K562 (cell line): ENCODE data around the gene MAPK1IP1L. TPM values are rescaled to one million over a fixed set of nuclear protein-coding genes. Genes with fewer than 3 reads are reported as not detected.

ENCODE experiments used
- BHLHE40 ChIP-seq: IDR thresholded peaks from 2 replicates; pipeline ENCODE4 v1.6.1; 2011; ENCODE audit warnings: low read length, improper control_type of control experiment
- BRD9 ChIP-seq: fragments of 450-650 bp; IDR thresholded peaks from 2 replicates; pipeline ENCODE4 v1.6.1; 2018; ENCODE audit warnings: low read depth; ENCODE audit not compliant: partially characterized antibody
- CCNT2 ChIP-seq: IDR thresholded peaks from 2 replicates; pipeline ENCODE4 v1.6.1; 2011; ENCODE audit warnings: borderline replicate concordance, low read depth, mild to moderate bottlenecking, moderate library complexity, mixed read lengths, low read length; ENCODE audit not compliant: insufficient read length; ENCODE audit errors: extremely low read depth
- CHAMP1 ChIP-seq: fragments of 450-650 bp; IDR thresholded peaks from 2 replicates; pipeline ENCODE4 v1.6.1; 2016; ENCODE audit warnings: mild to moderate bottlenecking
- HDAC1 ChIP-seq, 2 experiments: fragments of 450-650 bp; IDR thresholded peaks; 2 replicates each; pipeline ENCODE4 v1.6.1; 2016 to 2017; ENCODE audit warnings: inconsistent platforms in 1 of 2, mild to moderate bottlenecking in 1 of 2, moderate library complexity in 1 of 2
- ID3 ChIP-seq, 2 experiments: fragments of 250-450 bp in 1 of 2; fragments of 450-650 bp in 1 of 2; sonication (Bioruptor Pico) in 1 of 2; IDR thresholded peaks; 2 replicates each; pipeline versions ENCODE4 v1.6.1 to v1.8.0; 2016 to 2021; ENCODE audit warnings: mild to moderate bottlenecking in 2 of 2, moderate library complexity in 2 of 2, missing compliant biosample characterization in 1 of 2, missing genetic modification characterization in 1 of 2
- KAT2B ChIP-seq: IDR thresholded peaks from one replicate; pipeline ENCODE4 v1.6.1; 2012; ENCODE audit warnings: low read depth, mild to moderate bottlenecking, control low read depth, inconsistent platforms, low read length, moderate library complexity
- RAD51 ChIP-seq: fragments of 450-650 bp; IDR thresholded peaks from 2 replicates; pipeline ENCODE4 v1.7.1; 2016; ENCODE audit warnings: low read depth, mild to moderate bottlenecking, borderline replicate concordance
- RBM34 ChIP-seq: fragments of 200-400 bp; formaldehyde crosslinking; IDR thresholded peaks from 2 replicates; pipeline ENCODE4 v1.6.1; 2018; ENCODE audit warnings: low read length, borderline replicate concordance; ENCODE audit not compliant: insufficient read depth
- RREB1 ChIP-seq: fragments of 250-450 bp; sonication (Bioruptor Pico); IDR thresholded peaks from 2 replicates; pipeline ENCODE4 v1.4.0; 2020
- SMAD1 ChIP-seq: fragments of 150-350 bp; IDR thresholded peaks from 2 replicates; pipeline ENCODE4 v1.6.1; 2014; ENCODE audit warnings: low read length, low read depth; ENCODE audit not compliant: partially characterized antibody
- SMARCA4 ChIP-seq: fragments of 450-650 bp; IDR thresholded peaks from 2 replicates; pipeline ENCODE4 v1.6.1; 2016
- TSC22D4 ChIP-seq: fragments of 450-650 bp; IDR thresholded peaks from 2 replicates; pipeline ENCODE4 v1.6.1; 2016; ENCODE audit warnings: missing genetic modification characterization, missing biosample characterization, control low read depth
- VEZF1 ChIP-seq: fragments of 200-800 bp; sonication (Bioruptor generic); IDR thresholded peaks from 2 replicates; pipeline ENCODE4 v1.6.1; 2017; ENCODE audit warnings: missing genetic modification characterization, missing compliant biosample characterization
- ZNF224 ChIP-seq: sonication (generic); formaldehyde crosslinking; IDR thresholded peaks from 2 replicates; pipeline ENCODE4 v1.8.0; 2022; ENCODE audit warnings: mild to moderate bottlenecking, missing genetic modification reagents
- ZNF347 ChIP-seq: fragments of 450-650 bp; formaldehyde crosslinking; IDR thresholded peaks from 2 replicates; pipeline ENCODE4 v1.4.0; 2020; ENCODE audit warnings: low read depth, mild to moderate bottlenecking, moderate library complexity
- ZSCAN32 ChIP-seq: fragments of 450-650 bp; formaldehyde crosslinking; IDR thresholded peaks from 2 replicates; pipeline ENCODE4 v1.4.0; 2020; ENCODE audit warnings: mild to moderate bottlenecking, moderate library complexity
- polyA plus RNA-seq, 8 experiments: library from polyadenylated mRNA; depleted of rRNA in 4 of 8; stranded (reverse) in 5 of 8; unstranded in 3 of 8; fragments of >200 nt; fragmentation: Nextera tagmentation in 2 of 8; fragmentation: Illumina TruSeq in 1 of 8; extraction: Ambion mirVana in 2 of 8; extraction: Trizol in 1 of 8; gene quantifications; 2 replicates each; pipeline versions ENCODE4 v1.2.1 to v1.2.3, GENCODE V29; 2011 to 2014; ENCODE audit warnings: inconsistent platforms in 1 of 8, missing spikeins in 1 of 8
- total RNA-seq, 7 experiments: library from RNA; depleted of rRNA in 6 of 7; stranded (reverse); fragments of >200 nt in 6 of 7; fragmentation: Illumina TruSeq in 2 of 7; extraction: Trizol in 2 of 7; gene quantifications; 2 replicates each; pipeline versions ENCODE4 v1.2.1 to v1.2.3, GENCODE V29; 2011 to 2021; ENCODE audit warnings: low replicate concordance in 1 of 7

The MAPK1IP1L gene
- total and polyA plus RNA-seq, 9 of the 15 experiments (the other 6 are each of a cell fraction or from before 2014, with no cell fraction given): 32.7 to 99.4 (median 49.8) TPM

GRCh38 chr14:55103005-55103640, 51.7 kb downstream of the MAPK1IP1L start (continued):
- TF ChIP-seq RREB1 (no peak), SMARCA4 (peak; percentile 65; the same call in 1 of the 2 replicates), VEZF1 (peak; percentile 46), CHAMP1 (no peak), ZNF347 (no peak), RAD51 (no peak), CCNT2 (no peak), KAT2B (no peak), SMAD1 (no peak), HDAC1 (IDR thresholded peaks at IDR 0.05) (no peak), TSC22D4 (tag) (no peak), RBM34 (no peak), ZSCAN32 (CRISPR knock-in tag) (no peak), BRD9 (peak; percentile 73), BHLHE40 (no peak), ID3 (CRISPR knock-in tag; IDR thresholded peaks at IDR 0.05) (no peak), ID3 (tag; IDR thresholded peaks at IDR 0.05) (no peak), ZNF224 (CRISPR knock-in tag) (no peak)
